ENCODE measurements around the gene ASIP.
A peak's percentile ranks its signal among the peaks of the same experiment; 100 is the strongest.

Gene ASIP

DNA sequence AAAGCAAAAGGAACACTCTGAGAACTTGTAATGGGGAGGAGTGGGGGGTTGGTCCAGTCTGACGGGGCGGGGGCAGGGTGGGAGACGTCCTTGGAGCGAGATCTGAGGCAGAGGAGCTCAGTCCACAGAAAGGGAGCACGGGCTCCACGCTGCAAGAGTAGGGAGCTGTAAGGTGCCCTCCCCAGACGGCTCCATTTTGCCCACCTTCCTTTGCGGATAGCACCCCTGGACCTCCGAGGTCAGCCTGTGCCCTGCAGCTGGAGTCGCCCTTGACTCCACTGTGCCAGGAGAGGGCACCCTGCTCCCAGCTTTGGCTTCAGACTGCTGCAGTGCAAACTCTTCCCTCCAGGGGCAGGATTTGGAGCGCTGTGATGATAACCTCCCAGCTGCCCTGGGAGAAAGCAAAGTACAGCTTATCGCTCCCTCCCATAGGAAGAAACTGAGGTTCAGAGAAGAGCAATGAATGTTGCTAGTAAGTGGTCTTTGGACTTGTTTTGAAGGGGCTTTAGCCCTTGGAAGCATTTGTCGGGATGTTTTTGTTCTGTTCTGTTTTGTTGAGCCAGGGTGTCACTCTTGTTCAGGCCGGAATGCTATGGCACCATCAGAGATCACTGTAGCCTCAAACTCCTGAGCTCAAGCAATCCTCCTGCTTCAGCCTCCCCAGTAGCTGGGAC is 71.5 kb downstream of the ASIP start:
- peak; percentile 90 for DNase-seq

DNA sequence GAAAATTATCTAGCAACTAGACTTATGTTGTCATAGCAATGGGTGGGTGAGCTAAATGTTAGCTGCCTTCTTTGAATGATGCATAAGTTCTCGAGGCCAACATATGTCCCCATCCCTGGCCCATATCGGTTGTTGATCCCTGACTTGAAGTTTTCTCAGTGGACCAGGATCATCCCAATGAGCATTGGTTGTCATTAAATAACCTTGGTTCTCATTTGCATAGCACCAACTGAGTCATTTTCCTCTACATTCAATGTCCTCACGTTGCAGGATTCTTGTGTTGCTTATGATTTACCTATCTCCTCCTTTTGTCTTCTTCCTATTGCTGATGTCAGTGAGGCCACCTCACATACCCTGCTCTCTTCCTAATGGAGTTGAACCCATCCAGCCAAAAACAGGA is 74.0 kb downstream of the ASIP start:
- DNase-seq, result no peak

- DNase-seq, result no peak
Measured at GRCh38 chr20:34316196-34316814, 75.1 kb downstream of the ASIP start.

Measured in stimulated activated CD4-positive, alpha-beta T cell treated with anti-CD3 and anti-CD28 coated beads, Interleukin-4, amount 100 ng/mL, for 24 hours (primary cell).